ENCODE measurements around the gene ARL15. TPM values are rescaled to one million over a fixed set of nuclear protein-coding genes. Genes with fewer than 3 reads are reported as not detected.

ARL15 gene
- total and polyA plus RNA-seq, 9 of the 15 experiments (the other 6 are each of a cell fraction or from before 2014, with no cell fraction given), result 18.5 to 80.4 (median 57.0) TPM

DNA sequence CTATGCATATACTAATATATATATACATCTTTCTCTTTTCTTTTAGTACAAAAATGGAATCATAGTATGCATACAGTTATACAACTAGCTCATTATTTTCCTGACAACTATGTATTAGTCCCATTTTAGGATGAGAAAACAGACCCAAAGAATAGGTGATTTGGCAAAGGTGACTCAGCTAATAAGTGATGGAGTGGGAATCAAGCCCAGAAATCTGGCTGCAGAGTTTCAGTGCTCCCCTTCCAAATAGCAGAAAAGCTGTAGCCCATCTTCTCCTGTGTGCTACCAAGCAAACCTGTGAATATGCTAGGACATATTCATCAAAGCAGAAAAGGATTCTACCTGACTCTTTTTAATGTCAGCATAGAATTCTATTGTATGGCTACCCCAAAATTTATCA, 114.7 kb downstream of the ARL15 start:
- ChIA-PET POLR2A (interaction anchor here (0.6 kb wide), 1 partner anchor 8 kb away, joined by 3 read pairs; no protein-coding TSS in a partner anchor), CTCF (ENCODE audit: low intra/inter-chr PET ratio) (no interaction called here)
- H3K4me2 ChIP-seq (ENCODE audit: insufficient read depth, low read length), result no peak overlapping the region
- H3K9me1 ChIP-seq (ENCODE audit: control insufficient read depth, insufficient read depth, low read length), result no peaks in the 10 kb centered on the region
- FAIRE-seq (no peak), ATAC-seq (no peak), DNase-seq (ENCODE audit: extremely low read depth in 1 of 4, low spot score in 3 of 4) (no peak)
- H3K27me3 ChIP-seq (ENCODE audit: control insufficient read depth in 2 of 2, insufficient read depth in 2 of 2, low read length in 2 of 2), result no peaks in the 10 kb centered on the region
- no TSS peak for BruUV-seq (replicated peaks)
- in situ Hi-C loops (cut with MboI), result no loop called here
- no peak overlapping the region for H3K9ac ChIP-seq (ENCODE audit: insufficient read depth in 1 of 2, low read depth in 2 of 2, low read length in 2 of 2)
- peaks cover 57% of the 10 kb centered on the region for H3K79me2 ChIP-seq (ENCODE audit: control insufficient read depth, insufficient read depth, low read length)
- no peaks in the 10 kb centered on the region for H3K36me3 ChIP-seq (ENCODE audit: control insufficient read depth, insufficient read depth, low read length)
- no peaks in the 10 kb centered on the region for H3K9me3 ChIP-seq (replicated peaks; ENCODE audit: control insufficient read depth, insufficient read depth, low read depth, low read length)
- no peaks in the 10 kb centered on the region; a peak in 1 of 5 replicates for H3K4me1 ChIP-seq (replicated peaks in 1 of 2; ENCODE audit: control insufficient read depth in 2 of 2, insufficient read depth in 2 of 2, low read length in 2 of 2)
- H2AFZ ChIP-seq (ENCODE audit: low read depth, low read length), result no peak overlapping the region
- intact Hi-C loops (cut with micrococcal nuclease), result no loop called here
- H3K4me3 ChIP-seq, result no peak overlapping the region
- peaks cover 8% of the 10 kb centered on the region; the same call in 1 of the 2 replicates for H4K20me1 ChIP-seq (replicated peaks; ENCODE audit: control insufficient read depth, insufficient read depth, low read length)
- H3K27ac ChIP-seq (ENCODE audit: extremely low read depth, low read depth, low read length), result no peak overlapping the region
- TF ChIP-seq, protein P1, sequence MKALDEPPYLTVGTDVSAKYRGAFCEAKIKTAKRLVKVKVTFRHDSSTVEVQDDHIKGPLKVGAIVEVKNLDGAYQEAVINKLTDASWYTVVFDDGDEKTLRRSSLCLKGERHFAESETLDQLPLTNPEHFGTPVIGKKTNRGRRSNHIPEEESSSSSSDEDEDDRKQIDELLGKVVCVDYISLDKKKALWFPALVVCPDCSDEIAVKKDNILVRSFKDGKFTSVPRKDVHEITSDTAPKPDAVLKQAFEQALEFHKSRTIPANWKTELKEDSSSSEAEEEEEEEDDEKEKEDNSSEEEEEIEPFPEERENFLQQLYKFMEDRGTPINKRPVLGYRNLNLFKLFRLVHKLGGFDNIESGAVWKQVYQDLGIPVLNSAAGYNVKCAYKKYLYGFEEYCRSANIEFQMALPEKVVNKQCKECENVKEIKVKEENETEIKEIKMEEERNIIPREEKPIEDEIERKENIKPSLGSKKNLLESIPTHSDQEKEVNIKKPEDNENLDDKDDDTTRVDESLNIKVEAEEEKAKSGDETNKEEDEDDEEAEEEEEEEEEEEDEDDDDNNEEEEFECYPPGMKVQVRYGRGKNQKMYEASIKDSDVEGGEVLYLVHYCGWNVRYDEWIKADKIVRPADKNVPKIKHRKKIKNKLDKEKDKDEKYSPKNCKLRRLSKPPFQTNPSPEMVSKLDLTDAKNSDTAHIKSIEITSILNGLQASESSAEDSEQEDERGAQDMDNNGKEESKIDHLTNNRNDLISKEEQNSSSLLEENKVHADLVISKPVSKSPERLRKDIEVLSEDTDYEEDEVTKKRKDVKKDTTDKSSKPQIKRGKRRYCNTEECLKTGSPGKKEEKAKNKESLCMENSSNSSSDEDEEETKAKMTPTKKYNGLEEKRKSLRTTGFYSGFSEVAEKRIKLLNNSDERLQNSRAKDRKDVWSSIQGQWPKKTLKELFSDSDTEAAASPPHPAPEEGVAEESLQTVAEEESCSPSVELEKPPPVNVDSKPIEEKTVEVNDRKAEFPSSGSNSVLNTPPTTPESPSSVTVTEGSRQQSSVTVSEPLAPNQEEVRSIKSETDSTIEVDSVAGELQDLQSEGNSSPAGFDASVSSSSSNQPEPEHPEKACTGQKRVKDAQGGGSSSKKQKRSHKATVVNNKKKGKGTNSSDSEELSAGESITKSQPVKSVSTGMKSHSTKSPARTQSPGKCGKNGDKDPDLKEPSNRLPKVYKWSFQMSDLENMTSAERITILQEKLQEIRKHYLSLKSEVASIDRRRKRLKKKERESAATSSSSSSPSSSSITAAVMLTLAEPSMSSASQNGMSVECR (CRISPR knock-in tag; IDR thresholded peaks at IDR 0.05), result no peak
- no peak for TF ChIP-seq ZNF282 (CRISPR knock-in tag; IDR thresholded peaks at IDR 0.05)
- TF ChIP-seq, protein P2, sequence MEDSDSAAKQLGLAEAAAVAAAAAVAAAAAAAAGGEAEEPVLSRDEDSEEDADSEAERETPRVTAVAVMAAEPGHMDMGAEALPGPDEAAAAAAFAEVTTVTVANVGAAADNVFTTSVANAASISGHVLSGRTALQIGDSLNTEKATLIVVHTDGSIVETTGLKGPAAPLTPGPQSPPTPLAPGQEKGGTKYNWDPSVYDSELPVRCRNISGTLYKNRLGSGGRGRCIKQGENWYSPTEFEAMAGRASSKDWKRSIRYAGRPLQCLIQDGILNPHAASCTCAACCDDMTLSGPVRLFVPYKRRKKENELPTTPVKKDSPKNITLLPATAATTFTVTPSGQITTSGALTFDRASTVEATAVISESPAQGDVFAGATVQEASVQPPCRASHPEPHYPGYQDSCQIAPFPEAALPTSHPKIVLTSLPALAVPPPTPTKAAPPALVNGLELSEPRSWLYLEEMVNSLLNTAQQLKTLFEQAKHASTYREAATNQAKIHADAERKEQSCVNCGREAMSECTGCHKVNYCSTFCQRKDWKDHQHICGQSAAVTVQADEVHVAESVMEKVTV (CRISPR knock-in tag; IDR thresholded peaks at IDR 0.05), result no peak
- no peak for TF ChIP-seq MEF2A (IDR thresholded peaks at IDR 0.05; ENCODE audit: control insufficient read depth, low read depth, low read length)
- TF ChIP-seq, protein P3, sequence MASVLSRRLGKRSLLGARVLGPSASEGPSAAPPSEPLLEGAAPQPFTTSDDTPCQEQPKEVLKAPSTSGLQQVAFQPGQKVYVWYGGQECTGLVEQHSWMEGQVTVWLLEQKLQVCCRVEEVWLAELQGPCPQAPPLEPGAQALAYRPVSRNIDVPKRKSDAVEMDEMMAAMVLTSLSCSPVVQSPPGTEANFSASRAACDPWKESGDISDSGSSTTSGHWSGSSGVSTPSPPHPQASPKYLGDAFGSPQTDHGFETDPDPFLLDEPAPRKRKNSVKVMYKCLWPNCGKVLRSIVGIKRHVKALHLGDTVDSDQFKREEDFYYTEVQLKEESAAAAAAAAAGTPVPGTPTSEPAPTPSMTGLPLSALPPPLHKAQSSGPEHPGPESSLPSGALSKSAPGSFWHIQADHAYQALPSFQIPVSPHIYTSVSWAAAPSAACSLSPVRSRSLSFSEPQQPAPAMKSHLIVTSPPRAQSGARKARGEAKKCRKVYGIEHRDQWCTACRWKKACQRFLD (CRISPR knock-in tag; IDR thresholded peaks at IDR 0.05), result no peak
- no peak for TF ChIP-seq YY1 (IDR thresholded peaks at IDR 0.05; ENCODE audit: borderline replicate concordance in 1 of 3, control insufficient read depth in 1 of 3, extremely low read depth in 1 of 3, insufficient read depth in 3 of 3, insufficient read length in 1 of 3, insufficient replicate concordance in 2 of 3, low read depth in 1 of 3, low read length in 2 of 3)
- TF ChIP-seq, protein P4, sequence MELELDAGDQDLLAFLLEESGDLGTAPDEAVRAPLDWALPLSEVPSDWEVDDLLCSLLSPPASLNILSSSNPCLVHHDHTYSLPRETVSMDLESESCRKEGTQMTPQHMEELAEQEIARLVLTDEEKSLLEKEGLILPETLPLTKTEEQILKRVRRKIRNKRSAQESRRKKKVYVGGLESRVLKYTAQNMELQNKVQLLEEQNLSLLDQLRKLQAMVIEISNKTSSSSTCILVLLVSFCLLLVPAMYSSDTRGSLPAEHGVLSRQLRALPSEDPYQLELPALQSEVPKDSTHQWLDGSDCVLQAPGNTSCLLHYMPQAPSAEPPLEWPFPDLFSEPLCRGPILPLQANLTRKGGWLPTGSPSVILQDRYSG (tag; conservative IDR thresholded peaks at IDR 0.05; ENCODE audit: low read depth), result no peak
- TF ChIP-seq, protein P5, sequence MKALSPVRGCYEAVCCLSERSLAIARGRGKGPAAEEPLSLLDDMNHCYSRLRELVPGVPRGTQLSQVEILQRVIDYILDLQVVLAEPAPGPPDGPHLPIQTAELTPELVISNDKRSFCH (CRISPR knock-in tag; IDR thresholded peaks at IDR 0.05), result no peak
- TF ChIP-seq, protein P5 (tag; IDR thresholded peaks at IDR 0.05), result no peak
- no peak for TF ChIP-seq DPF2 (IDR thresholded peaks at IDR 0.05)

Measured in K562 (cell line).